Measurements from ENCODE around the gene CXCR2. TPM values are rescaled to one million over a fixed set of nuclear protein-coding genes. Genes with fewer than 3 reads are reported as not detected.
"Not testable (repeated sequence)": the region's sequence is repeated elsewhere in the genome, so short reads cannot be mapped to it uniquely, and the experiment has no call there.

The CXCR2 gene
- 0.07 and 0.19 TPM in 2 replicates for total RNA-seq

DNA sequence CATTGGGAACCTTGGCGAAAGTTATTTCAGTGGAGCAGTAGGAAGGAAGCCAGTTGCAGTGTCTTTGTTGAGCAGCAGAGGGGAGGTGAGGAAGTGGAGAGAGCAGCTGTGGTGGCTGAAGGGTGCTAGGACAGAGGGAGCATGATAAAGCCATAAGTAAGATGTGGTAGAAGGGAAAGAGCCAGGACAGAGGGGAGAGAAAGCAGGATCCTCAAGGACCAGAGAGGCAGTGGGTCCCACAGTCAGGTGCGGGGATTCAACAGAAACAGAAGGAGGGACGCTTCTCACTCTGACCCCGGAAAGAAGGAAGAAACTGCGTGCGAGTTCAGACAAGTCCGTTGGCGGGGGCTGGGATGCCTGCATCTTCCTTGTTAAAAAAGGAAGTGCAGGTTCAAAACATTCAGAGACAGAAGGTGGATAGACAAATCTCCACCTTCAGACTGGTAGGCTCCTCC, at the start of gene CXCR2:
Gene CXCR2, plus strand, starts transcription at position 403 of the 455 bp plus-strand sequence. CDS start 8,774 bp downstream, outside the sequence.
- Mint-ChIP-seq H3K4me1 (peaks cover 7% of the 10 kb centered on the region), H3K9me3 (no peaks in the 10 kb centered on the region), H3K36me3 (ENCODE audit: low read depth) (no peaks in the 10 kb centered on the region), H3K27ac (peak within 1 kb of the TSS; percentile 43), H3K27me3 (peaks cover 9% of the 10 kb centered on the region), H3K4me3 (peak within 1 kb of the TSS; percentile 63)
- intact Hi-C loops (cut with micrococcal nuclease): no loop called here
- DNase-seq: peak; percentile 60

DNA sequence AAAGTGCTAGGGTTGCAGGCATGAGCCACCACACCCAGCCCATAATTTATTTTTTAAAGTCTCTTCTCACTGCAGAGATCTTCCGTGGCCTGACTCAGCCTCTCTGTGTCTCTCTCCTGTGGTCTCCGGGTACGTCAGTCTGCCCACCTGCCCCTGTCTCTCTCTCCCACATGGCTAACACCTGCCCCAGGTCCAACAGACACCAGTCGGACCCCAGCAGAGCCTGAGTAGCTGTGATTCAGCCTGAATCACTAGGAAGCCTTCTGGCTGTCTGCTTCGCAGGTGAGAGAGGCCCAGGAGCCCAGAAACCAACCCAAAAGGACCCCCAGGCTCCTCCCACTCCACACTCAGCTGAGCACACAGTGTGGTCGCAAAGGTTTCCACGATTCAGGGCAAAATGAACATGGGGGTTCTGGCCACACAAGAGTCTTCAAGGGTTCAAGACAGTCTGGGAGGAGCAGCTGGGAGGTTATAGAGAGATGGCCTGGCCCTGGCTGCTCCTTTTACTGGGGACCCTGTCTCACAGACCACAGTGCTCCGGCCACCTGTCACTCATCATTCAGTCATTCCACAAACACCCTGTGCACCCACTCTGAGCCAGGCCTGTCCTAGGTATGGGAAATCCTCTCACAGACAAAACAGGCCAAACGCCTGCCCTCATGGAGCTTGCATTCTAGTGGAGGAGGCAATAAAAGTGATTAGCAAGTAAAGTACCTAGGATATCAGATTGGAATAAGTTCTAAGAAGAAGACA, 48.2 kb upstream of the CXCR2 start:
- H3K27ac Mint-ChIP-seq: no peak overlapping the region
- H3K27me3 Mint-ChIP-seq: no peaks in the 10 kb centered on the region
- no peaks in the 10 kb centered on the region for H3K36me3 Mint-ChIP-seq (ENCODE audit: low read depth)
- H3K9me3 Mint-ChIP-seq: no peaks in the 10 kb centered on the region
- intact Hi-C loops (cut with micrococcal nuclease): no loop called here
- no peak overlapping the region for H3K4me3 Mint-ChIP-seq
- H3K4me1 Mint-ChIP-seq: peaks cover 2% of the 10 kb centered on the region
- DNase-seq: no peak

DNA sequence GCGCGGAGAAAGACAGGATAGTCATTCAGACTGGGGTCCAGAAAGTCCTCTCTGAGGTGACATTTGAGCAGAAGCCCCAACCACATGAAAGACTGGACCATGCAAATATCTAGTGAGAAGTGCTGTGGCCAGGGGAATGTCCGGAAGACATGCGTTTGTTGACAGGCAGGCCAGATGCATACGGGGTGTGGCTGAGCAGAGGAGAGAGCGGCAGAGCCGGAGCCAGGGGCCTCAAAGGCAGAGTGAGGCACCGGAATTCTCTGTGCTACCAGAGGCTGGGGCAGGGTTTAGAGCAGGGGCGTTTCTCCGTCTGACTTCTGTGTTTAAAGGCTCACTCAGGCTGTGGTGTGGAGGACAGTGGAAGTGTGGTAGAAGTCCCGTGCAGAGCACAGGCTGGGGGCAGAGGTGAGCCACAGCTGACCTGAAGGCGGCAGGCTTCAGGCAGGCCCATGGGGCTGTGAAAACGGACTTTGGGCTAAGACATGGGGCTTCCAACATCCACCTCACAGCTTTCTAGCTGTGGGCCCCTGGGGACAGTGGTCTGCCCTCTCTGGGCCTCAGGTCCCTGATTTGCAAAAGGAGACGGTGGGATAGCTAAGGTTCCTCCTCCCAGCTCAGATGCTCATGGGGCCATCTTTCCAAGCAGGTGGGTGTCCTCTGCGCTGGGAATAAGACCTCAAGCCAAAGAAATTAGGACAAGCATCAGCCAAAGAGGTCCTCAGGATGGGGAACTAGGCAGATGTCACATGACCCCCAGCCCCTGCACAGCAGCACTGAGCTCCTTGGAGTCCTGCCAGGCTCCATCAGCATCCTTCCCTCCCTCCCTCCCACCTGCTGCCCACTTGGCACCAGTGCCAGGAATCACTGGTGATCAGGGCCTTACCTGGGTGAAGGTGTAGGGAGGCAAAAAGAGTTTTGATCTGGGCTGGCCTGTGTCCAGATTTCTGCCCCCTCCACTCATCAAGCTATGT, 45.6 kb upstream of the CXCR2 start:
- Mint-ChIP-seq H3K4me1 (no peaks in the 10 kb centered on the region), H3K27me3 (no peaks in the 10 kb centered on the region), H3K36me3 (ENCODE audit: low read depth) (no peaks in the 10 kb centered on the region), H3K4me3 (no peak overlapping the region), H3K9me3 (no peaks in the 10 kb centered on the region), H3K27ac (no peak overlapping the region)
- no peak for DNase-seq
- intact Hi-C loops (cut with micrococcal nuclease): no loop called here

DNA sequence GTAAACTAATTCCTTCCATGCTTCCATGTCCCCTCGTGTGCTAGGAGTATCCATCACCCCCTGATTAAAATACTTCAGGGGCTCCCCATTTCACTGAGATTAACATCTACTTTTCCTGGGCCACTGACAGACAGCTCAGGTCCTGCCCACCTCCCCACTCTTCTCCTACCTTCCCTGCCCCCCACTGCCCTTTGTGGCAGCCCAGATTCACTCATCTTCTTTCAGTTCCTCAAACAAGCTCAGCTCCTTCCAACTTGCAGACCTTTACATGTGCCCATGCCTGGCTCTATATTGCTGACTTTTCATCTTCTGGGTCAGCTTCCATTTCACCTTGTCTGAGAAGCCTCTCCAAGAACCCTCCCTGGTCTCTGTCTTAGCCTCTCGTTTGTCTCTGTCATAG, 44.8 kb upstream of the CXCR2 start:
- Mint-ChIP-seq H3K27me3 (peaks cover under 1% of the 10 kb centered on the region), H3K4me3 (no peak overlapping the region), H3K4me1 (no peaks in the 10 kb centered on the region), H3K36me3 (ENCODE audit: low read depth) (no peaks in the 10 kb centered on the region), H3K27ac (no peak overlapping the region), H3K9me3 (peaks cover 1% of the 10 kb centered on the region)
- intact Hi-C loops (cut with micrococcal nuclease): no loop called here
- DNase-seq: no peak

DNA sequence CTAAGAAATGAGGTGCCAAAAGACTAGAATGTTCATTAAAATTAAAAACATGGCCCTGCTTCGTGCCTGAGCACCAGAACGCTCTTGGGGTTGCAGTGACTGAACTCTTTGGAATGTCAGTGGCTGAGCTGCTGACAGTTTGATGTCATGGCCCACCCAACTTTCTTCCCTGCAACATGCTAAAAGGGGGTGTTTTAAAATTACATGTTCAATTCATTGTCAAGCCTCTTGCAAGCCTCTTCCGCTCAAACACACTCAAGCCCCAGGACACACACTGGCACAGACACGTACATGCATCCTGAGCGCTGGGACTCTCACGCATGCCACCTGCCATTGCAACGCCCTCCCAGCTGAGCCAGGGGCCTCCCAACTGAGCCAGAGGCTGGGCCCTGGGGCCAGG, 44.1 kb upstream of the CXCR2 start:
- H3K27ac Mint-ChIP-seq: no peak overlapping the region
- no peaks in the 10 kb centered on the region for H3K4me1 Mint-ChIP-seq
- no peak for DNase-seq
- H3K27me3 Mint-ChIP-seq: peaks cover 5% of the 10 kb centered on the region
- H3K9me3 Mint-ChIP-seq: peaks cover 8% of the 10 kb centered on the region
- intact Hi-C loops (cut with micrococcal nuclease): no loop called here
- peaks cover 2% of the 10 kb centered on the region for H3K36me3 Mint-ChIP-seq (ENCODE audit: low read depth)
- H3K4me3 Mint-ChIP-seq: no peak overlapping the region

DNA sequence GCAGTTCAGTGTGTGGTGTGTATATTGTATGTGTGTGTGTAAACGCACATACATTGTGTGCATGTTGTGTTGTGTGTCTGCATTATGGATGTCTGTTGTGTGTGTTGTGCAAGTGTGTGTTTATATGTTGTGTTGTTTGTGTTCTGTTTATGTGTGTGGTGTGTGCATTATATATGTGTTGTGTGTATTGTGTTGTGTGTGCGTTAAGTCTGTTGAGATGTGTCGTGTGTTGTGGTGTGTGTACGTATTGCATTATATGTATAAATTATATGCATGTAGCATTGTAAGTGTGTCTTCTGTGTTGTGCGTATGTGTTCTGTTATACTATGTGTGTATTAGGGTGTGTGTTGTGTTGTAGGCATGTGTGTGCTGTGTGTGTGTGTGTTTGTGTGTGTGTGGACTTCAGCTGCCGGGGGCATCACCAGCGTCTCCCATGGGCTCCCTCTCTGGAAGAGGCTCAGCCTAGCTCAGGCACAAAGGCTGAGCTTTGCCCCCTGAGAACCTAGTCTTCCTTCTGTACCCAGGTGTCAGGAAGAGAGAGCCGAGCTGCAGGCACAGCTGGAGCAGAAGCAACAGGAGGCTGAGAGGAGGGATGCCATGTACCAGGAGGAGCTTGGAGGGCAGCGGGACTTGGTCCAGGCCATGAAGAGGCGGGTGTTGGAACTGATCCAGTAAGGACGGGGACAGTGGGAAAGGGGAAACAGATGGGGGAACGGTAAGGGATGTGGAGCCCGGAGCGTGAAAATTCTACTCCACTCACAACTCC, 43.1 kb upstream of the CXCR2 start:
- peaks cover 5% of the 10 kb centered on the region for H3K27me3 Mint-ChIP-seq
- H3K4me1 Mint-ChIP-seq: no peaks in the 10 kb centered on the region
- no peak overlapping the region for H3K4me3 Mint-ChIP-seq
- intact Hi-C loops (cut with micrococcal nuclease): no loop called here
- H3K9me3 Mint-ChIP-seq: peaks cover 8% of the 10 kb centered on the region
- DNase-seq: no peak
- no peak overlapping the region for H3K27ac Mint-ChIP-seq
- peaks cover 2% of the 10 kb centered on the region for H3K36me3 Mint-ChIP-seq (ENCODE audit: low read depth)

DNA sequence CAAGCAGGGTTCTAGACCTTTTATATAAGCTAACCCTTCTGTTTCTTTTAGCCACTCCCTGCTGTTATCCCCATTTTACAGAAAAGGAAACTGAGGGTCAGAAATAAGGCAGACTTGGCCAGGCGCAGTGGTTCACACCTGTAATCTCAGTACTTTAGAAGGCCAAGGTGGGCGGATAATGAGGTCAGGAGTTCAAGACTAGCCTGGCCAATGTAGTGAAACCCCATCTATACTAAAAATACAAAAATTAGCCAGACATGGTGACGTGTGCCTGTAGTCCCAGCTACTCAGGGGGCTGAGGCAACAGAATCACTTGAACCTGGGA, 42.5 kb upstream of the CXCR2 start:
- Mint-ChIP-seq H3K4me1 (no peaks in the 10 kb centered on the region), H3K27ac (no peak overlapping the region), H3K36me3 (ENCODE audit: low read depth) (peaks cover 2% of the 10 kb centered on the region), H3K4me3 (no peak overlapping the region), H3K27me3 (peaks cover 5% of the 10 kb centered on the region), H3K9me3 (peaks cover 8% of the 10 kb centered on the region)
- DNase-seq: no peak
- intact Hi-C loops (cut with micrococcal nuclease): no loop called here

DNA sequence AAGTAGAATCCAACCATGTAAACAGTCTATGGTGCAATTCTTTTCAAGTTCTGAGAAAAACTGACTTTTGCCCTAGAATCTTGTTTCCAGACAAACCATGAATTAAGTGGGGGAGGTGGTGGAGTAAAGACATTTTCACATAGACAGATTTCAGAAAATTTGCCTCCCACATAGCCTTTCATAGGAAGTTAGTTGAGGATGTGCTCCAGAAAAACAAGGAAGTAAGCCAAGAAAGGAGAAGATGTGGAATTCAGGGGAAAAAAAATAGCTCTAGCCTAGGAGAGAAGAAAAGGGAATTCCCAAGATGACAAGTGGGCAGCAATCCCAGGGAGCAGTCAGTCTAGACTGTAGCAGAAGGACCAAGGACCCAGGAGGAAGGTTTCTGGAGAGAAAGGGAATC, 39.4 kb upstream of the CXCR2 start:
- peaks cover 2% of the 10 kb centered on the region for H3K36me3 Mint-ChIP-seq (ENCODE audit: low read depth)
- H3K9me3 Mint-ChIP-seq: peaks cover 8% of the 10 kb centered on the region
- DNase-seq: no peak
- no peaks in the 10 kb centered on the region for H3K4me1 Mint-ChIP-seq
- peaks cover 8% of the 10 kb centered on the region for H3K27me3 Mint-ChIP-seq
- H3K4me3 Mint-ChIP-seq: no peak overlapping the region
- H3K27ac Mint-ChIP-seq: no peak overlapping the region
- intact Hi-C loops (cut with micrococcal nuclease): no loop called here

DNA sequence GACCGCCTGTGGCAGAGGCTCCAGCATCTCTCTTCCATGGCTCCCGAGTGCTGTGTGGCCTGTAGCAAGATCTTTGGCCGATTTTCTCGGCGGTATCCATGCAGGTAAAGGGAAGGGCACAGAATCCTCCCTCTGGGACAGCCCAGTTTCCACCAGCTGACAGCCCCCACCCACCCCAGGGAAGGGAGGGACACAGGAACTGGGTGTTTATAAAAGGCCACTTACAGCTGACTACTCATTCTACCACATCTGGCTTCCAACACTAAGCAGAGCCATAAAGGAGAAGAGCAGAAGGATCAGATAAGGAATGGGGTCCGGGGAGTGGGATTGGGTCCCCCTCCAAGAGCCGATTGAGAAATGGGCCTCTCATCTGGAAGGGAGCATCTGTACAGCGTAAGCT, 36.6 kb upstream of the CXCR2 start:
- H3K27me3 Mint-ChIP-seq: peaks cover 8% of the 10 kb centered on the region
- peaks cover 8% of the 10 kb centered on the region for H3K9me3 Mint-ChIP-seq
- H3K36me3 Mint-ChIP-seq (ENCODE audit: low read depth): peaks cover 2% of the 10 kb centered on the region
- H3K4me1 Mint-ChIP-seq: no peaks in the 10 kb centered on the region
- DNase-seq: no peak
- H3K4me3 Mint-ChIP-seq: no peak overlapping the region
- intact Hi-C loops (cut with micrococcal nuclease): no loop called here
- H3K27ac Mint-ChIP-seq: no peak overlapping the region

DNA sequence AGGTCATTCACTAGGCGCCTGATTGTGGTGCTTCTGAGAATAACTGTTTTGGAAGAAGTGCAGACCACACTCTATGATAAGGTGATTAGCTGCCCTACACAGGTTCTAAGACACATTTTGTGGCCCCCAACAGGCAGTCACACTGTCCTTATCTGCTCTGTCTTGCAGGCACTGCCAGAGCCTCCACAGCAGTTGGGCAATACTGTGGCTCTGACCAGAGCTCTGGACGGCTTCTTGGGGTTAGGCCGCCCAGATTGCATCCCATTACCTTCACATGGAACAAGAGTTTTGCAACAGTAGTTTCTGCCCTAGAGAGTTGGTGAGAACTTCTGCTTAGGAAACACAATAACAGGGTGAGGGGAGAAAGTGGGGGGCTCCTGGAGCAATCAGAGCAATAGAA, 34.1 kb upstream of the CXCR2 start:
- Mint-ChIP-seq H3K27me3 (peaks cover 3% of the 10 kb centered on the region), H3K4me3 (no peak overlapping the region), H3K27ac (no peak overlapping the region), H3K4me1 (no peaks in the 10 kb centered on the region), H3K9me3 (no peaks in the 10 kb centered on the region), H3K36me3 (ENCODE audit: low read depth) (no peaks in the 10 kb centered on the region)
- intact Hi-C loops (cut with micrococcal nuclease): no loop called here
- DNase-seq: no peak

DNA sequence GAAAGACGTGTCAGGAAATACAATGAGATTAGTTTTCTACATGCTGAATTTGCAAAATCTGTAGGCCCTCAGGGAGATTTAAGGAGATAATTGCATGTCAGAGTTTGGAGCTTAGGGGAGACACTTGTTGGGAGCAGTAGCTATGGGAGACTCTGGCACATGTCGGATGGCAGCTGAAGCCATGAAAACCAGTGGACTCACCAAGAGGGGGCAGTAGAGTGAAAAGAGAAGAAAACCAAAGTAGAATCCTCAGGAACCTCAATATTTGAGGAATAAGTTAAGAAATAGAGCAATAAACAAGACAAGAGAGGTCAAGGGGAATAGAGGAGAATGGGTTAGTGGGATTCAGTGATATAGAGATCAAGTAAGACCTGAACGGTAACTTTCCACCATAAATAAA, 31.9 kb upstream of the CXCR2 start:
- Mint-ChIP-seq H3K36me3 (ENCODE audit: low read depth) (no peaks in the 10 kb centered on the region), H3K4me1 (no peaks in the 10 kb centered on the region), H3K4me3 (no peak overlapping the region), H3K27me3 (peaks cover 9% of the 10 kb centered on the region), H3K9me3 (no peaks in the 10 kb centered on the region), H3K27ac (no peak overlapping the region)
- intact Hi-C loops (cut with micrococcal nuclease): no loop called here
- no peak for DNase-seq

DNA sequence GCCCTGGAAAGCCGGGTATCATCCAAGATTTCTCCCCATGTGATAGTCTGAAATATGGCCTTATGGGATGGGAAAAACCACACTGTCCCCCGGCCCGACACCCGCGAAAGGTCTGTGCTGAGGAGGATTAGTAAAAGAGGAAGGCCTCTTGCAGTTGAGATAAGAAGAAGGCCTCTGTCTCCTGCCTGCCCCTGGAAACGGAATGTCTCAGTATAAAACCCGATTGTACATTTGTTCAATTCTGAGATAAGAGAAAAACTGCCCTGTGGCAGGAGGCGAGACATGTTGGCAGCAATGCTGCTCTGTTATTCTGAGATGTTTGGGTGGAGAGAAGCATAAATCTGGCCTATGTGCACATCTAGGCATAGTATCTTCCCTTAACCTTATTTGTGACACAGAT, 30.0 kb upstream of the CXCR2 start:
- no peaks in the 10 kb centered on the region for H3K9me3 Mint-ChIP-seq
- H3K4me1 Mint-ChIP-seq: no peaks in the 10 kb centered on the region
- H3K27me3 Mint-ChIP-seq: peaks cover 18% of the 10 kb centered on the region
- H3K36me3 Mint-ChIP-seq (ENCODE audit: low read depth): no peaks in the 10 kb centered on the region
- no peak overlapping the region for H3K27ac Mint-ChIP-seq
- intact Hi-C loops (cut with micrococcal nuclease): no loop called here
- H3K4me3 Mint-ChIP-seq: no peak overlapping the region
- no peak for DNase-seq

DNA sequence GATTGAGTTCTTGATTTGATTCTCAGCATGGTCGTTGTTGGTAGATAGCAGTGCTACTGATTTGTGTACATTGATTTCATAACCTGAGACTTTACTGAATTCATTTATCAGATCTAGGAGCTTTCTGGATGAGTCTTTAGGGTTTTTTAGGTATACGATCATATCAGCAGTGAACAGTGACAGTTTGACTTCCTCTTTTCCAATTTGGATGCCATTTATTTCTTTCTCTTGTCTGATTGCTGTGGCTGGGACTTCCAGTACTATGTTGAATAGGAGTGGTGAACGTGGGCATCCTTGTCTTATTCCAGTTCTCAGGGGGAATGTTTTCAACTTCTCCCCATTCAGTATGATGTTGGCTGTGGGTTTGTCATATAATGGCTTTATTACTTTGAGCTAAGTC, 27.9 kb upstream of the CXCR2 start:
- H3K9me3 Mint-ChIP-seq: no peaks in the 10 kb centered on the region
- no peak overlapping the region for H3K27ac Mint-ChIP-seq
- DNase-seq: no peak
- H3K36me3 Mint-ChIP-seq (ENCODE audit: low read depth): no peaks in the 10 kb centered on the region
- peaks cover 22% of the 10 kb centered on the region for H3K27me3 Mint-ChIP-seq
- H3K4me1 Mint-ChIP-seq: no peaks in the 10 kb centered on the region
- H3K4me3 Mint-ChIP-seq: no peak overlapping the region
- intact Hi-C loops (cut with micrococcal nuclease): no loop called here

DNA sequence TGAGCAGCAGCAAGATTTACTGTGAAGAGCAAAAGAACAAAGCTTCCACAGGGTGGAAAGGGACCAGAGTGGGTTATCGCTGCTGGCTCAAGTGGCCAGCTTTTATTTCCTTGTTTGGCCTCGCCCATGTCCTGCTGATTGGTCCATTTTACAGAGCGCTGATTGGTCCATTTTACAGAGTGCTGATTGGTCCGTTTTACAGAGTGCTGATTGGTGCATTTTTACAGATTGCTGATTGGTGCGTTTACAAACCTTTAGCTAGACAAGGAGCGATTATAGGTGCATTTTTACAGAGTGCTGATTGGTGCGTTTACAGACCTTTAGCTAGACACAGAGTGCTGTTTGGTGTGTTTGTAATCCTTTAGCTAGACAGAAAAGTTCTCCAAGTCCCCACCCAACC, 17.0 kb upstream of the CXCR2 start:
- H3K27ac Mint-ChIP-seq; H3K4me3 Mint-ChIP-seq; H3K4me1 Mint-ChIP-seq; intact Hi-C loops (cut with micrococcal nuclease); DNase-seq; H3K36me3 Mint-ChIP-seq (ENCODE audit: low read depth): not testable (repeated sequence)
- H3K9me3 Mint-ChIP-seq: peaks cover 13% of the 10 kb centered on the region
- peaks cover 24% of the 10 kb centered on the region for H3K27me3 Mint-ChIP-seq
